ENCODE measurements around the gene KANK2.

DNA sequence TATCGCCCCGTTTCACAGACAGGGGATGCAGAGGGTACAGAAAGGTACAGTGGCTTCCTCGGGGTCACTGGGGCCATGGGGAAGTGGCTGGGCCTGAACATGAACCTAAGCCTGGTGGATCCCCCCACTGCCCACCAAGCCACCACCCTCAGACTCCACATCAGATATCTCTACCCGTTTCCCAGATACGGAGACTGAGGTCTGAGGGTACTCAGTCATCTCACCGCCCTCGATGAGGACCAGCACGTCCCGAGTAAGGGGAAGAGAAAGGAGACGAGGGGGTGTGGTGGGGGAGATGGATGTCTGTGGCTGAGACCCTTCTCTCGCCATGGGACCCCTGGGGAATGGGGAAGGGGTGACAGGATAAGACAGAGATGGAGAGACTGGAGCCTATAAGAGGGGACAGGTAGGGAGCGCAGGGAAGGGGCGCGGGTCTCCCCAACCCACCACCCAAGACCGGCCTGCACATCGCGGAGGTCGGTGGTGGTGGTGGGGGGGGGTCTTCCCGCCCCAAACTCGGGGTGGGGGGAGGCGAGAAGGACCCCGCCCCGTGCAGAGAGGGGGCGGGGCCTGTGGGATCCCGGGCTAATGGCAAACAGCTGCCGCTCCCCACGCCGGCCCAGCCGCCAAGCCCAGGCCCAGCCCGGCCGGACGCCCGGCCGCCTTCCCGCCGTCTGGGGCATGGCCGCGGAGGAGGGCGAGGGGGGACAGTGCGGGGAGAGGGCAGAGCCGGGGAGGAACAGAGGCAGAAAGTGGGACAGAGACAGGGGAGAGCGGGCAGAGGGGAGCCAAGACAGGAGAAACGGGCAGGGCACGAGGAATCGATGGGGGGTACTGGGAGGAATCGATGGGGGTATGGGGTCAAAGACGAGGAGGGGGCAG lies 698 bp downstream of the KANK2 start:
- no peak for TF ChIP-seq CTCF (IDR thresholded peaks at IDR 0.05)
- TF ChIP-seq POLR2A (IDR thresholded peaks at IDR 0.05) = no peak

Data from lower leg skin (tissue), 3 donors.